ENCODE measurements around the gene CROCC2. TPM values are rescaled to one million over a fixed set of nuclear protein-coding genes. Genes with fewer than 3 reads are reported as not detected.

Gene CROCC2
- total RNA-seq, 2 experiments from 2014 or later, result not detected

DNA sequence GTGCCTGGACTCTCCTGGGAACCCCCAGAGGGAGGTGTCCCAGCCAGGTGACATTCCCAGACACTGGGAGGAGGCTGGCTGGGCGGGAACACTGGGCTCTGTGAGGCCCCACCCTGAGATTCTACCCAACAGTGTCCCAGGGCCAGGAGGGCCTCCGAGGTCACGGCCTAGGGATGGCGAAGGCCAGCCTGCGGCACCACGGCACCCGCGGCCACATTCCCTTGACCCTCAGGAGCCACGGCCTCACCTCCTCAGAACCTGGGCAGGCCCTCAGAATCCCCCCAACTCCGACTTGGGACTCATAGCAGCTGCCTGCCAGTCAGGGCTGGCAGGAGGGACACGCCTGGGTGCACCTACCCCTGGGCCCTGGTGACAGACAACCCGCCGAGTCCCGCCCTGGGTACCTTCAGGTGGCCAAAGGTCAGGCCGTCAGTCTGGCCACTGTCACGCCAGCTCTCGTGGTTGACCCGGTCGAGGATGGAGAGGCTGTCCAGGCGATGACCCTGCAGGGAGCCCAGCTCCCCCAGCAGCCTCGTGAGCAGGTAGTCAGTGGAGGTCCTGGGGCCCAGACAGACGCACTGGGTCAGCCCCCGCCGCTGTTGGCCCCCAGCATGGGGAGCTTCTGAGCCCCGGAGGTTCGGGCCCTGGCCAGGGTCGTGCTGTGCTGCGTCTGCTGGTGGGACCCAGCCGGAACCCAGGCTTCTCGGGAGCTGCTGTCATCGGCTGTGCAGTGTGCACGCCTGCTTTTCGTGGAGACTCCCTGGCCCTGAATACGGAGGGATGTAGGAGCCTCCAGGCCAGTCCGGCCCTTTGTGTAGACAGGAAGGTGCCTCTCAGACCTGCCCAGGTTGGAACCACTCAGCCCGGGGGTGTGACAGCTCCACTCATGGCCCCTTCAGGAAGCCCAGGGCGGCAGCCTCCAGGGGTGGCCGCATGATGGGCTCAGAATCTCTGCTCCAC is 16.3 kb upstream of the CROCC2 start:
- DNase-seq (no peak), ATAC-seq (no peak)
- Mint-ChIP-seq H3K27ac (no peak overlapping the region), H3K27me3 (ENCODE audit: low read depth) (no peaks in the 10 kb centered on the region), H3K9me3 (ENCODE audit: insufficient read depth) (no peaks in the 10 kb centered on the region), H3K4me3 (no peak overlapping the region), H3K36me3 (ENCODE audit: low read depth) (no peaks in the 10 kb centered on the region), H3K4me1 (ENCODE audit: low read depth) (no peaks in the 10 kb centered on the region)
- ChIA-PET POLR2A (no interaction called here), CTCF (no interaction called here)

DNA sequence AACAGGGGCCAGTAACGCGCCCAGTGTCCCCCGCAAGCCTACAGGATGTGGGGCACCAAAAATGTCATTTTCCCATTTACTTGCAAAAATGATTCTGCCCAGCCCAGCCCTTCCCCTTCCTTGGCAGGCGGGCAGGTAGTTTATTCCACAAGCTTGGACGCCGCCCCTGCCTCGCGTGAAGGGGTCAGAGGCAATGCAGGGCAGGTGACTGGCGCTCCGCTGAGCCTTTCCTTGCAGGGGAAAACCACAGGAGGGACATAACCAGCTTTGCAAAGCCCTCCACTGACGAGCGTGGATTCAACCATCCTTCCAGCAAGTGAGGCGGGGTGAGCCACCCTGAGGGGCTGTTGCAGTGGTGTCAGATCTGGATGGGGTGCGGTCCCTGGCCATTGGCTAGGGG is 15.4 kb upstream of the CROCC2 start:
- H3K4me1 Mint-ChIP-seq (ENCODE audit: low read depth), result no peaks in the 10 kb centered on the region

DNA sequence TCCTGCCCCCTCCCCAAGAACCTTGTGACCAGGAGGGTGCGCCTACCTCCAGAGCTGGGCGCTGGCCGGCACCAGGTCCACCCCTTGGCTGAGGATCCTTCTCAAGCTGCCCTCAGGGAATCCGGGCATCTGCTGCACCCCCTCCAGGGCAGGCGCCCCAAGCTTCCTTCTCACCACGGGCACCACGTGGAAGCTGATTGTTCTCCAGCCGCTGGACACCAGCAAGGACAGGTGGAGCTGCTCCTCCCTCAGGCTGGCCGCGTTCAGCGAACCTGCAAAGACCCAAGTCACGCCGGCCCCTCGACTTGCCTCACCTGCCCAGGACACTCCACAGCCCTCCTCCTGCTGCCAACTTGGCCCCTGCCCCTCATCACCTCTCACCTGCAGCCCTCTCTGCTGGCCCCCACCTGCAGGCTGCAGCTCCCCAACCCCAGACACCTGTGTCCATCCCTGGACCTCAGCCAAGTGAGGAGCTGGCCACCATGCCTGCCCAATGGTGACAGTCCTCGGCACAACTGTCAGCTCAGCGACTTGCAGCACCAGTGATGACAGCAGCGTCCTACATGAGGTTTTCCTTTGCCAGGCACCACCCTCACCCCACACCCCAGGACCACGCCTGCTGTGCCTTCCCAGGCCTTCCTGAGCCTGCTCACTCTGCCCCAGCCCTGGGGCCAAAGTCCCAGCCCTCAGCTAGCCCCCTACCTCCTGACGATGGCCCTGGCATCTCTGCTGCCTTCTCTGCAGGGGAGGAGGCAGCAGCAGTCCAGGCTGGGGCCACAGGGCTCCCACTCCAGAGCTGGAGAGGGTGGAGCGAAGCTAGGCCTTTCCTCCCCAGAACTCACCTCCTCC is 14.4 kb upstream of the CROCC2 start:
- CTCF ChIA-PET, result no interaction called here
- H3K4me3 Mint-ChIP-seq, result no peak overlapping the region
- no peak overlapping the region for H3K27ac Mint-ChIP-seq
- H3K4me1 Mint-ChIP-seq (ENCODE audit: low read depth), result no peaks in the 10 kb centered on the region
- H3K9me3 Mint-ChIP-seq (ENCODE audit: insufficient read depth), result no peaks in the 10 kb centered on the region
- no peak for DNase-seq
- H3K27me3 Mint-ChIP-seq (ENCODE audit: low read depth), result no peaks in the 10 kb centered on the region
- POLR2A ChIA-PET, result no interaction called here
- H3K36me3 Mint-ChIP-seq (ENCODE audit: low read depth), result no peaks in the 10 kb centered on the region
- ATAC-seq, result no peak

More for the DNA sequence above, 15.4 kb upstream of the CROCC2 start:
- POLR2A ChIA-PET, result no interaction called here
- Mint-ChIP-seq H3K27me3 (ENCODE audit: low read depth) (no peaks in the 10 kb centered on the region), H3K27ac (no peak overlapping the region), H3K9me3 (ENCODE audit: insufficient read depth) (no peaks in the 10 kb centered on the region), H3K4me3 (no peak overlapping the region), H3K36me3 (ENCODE audit: low read depth) (no peaks in the 10 kb centered on the region)
- ATAC-seq (no peak), DNase-seq (no peak)
- CTCF ChIA-PET, result no interaction called here

DNA sequence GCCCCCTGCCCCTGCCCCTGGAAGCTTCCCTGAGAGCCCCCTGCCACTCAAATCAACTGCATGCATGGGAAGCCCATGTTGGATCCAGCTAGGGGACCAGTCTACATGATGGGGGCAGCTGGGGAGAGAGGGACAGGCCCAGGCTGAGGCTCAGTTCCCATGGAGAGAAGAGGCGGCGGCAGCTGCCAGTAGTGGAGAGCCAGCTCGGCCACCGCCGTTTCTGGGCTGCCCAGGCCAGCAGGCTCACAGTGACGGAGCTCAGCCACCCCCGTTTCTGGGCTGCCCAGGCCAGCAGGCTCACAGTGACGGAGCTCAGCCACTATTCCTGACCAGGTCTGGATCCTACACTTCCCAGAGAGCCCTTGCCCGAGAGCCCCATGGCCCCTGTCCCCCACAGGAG is 13.8 kb upstream of the CROCC2 start:
- ChIA-PET CTCF (no interaction called here), POLR2A (no interaction called here)
- DNase-seq, result no peak
- H3K27me3 Mint-ChIP-seq (ENCODE audit: low read depth), result no peaks in the 10 kb centered on the region
- no peaks in the 10 kb centered on the region for H3K4me1 Mint-ChIP-seq (ENCODE audit: low read depth)
- ATAC-seq, result no peak
- H3K36me3 Mint-ChIP-seq (ENCODE audit: low read depth), result no peaks in the 10 kb centered on the region
- H3K4me3 Mint-ChIP-seq, result no peak overlapping the region
- H3K9me3 Mint-ChIP-seq (ENCODE audit: insufficient read depth), result no peaks in the 10 kb centered on the region
- no peak overlapping the region for H3K27ac Mint-ChIP-seq

DNA sequence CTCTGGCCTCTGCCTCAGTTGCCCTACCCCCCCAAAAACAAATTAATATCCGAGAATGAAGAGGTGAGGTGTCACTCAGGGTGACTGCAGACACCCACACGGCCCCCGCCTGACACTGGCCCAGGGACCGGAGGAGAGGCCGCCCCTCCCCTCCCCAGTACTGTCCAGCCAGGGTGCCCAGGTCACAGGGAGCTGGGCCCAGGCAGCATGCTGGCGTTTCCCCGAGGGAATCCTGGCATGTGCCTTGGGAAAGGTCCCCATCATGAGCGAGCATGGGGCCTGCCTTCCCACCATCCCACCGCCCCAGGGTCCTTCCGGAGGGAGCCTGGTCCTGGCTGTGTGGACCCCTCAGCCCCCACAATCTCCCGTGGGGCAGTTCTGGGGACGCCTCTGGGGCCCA is 13.2 kb upstream of the CROCC2 start:
- H3K27ac Mint-ChIP-seq, result no peak overlapping the region
- H3K4me3 Mint-ChIP-seq, result no peak overlapping the region
- no peaks in the 10 kb centered on the region for H3K36me3 Mint-ChIP-seq (ENCODE audit: low read depth)
- ChIA-PET POLR2A (no interaction called here), CTCF (no interaction called here)
- H3K4me1 Mint-ChIP-seq (ENCODE audit: low read depth), result no peaks in the 10 kb centered on the region
- DNase-seq, result no peak
- no peak for ATAC-seq
- H3K9me3 Mint-ChIP-seq (ENCODE audit: insufficient read depth), result no peaks in the 10 kb centered on the region
- no peaks in the 10 kb centered on the region for H3K27me3 Mint-ChIP-seq (ENCODE audit: low read depth)

DNA sequence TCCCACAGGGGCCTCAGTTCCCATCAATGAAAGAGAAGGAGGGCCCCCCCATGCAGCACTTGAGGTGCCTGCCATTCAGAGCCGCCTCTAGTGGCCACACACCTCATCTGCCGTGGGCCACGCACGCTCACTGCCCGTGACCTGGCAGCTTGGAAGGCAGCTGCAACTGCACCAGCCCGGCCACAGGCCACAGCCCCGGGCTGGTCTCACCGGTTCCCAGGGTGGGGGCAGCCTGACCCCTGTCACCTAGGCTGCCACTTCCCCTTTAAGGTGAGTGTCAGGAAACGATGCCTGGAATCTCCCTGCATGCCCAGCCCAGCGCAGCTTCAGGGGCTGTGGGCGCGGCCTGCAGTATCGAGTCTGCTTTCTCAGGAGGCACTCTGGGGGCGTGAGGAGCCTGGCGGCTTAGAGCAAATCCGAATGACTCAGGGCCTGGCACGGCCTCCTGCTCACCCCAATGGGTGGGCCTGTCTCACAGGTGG is 12.7 kb upstream of the CROCC2 start:
- ChIA-PET POLR2A (no interaction called here), CTCF (no interaction called here)
- DNase-seq (peak; percentile 26), ATAC-seq (peak; percentile 35)
- H3K9me3 Mint-ChIP-seq (ENCODE audit: insufficient read depth), result no peaks in the 10 kb centered on the region
- no peaks in the 10 kb centered on the region for H3K27me3 Mint-ChIP-seq (ENCODE audit: low read depth)
- H3K36me3 Mint-ChIP-seq (ENCODE audit: low read depth), result no peaks in the 10 kb centered on the region
- H3K4me1 Mint-ChIP-seq (ENCODE audit: low read depth), result no peaks in the 10 kb centered on the region
- no peak overlapping the region for H3K4me3 Mint-ChIP-seq
- no peak overlapping the region for H3K27ac Mint-ChIP-seq

DNA sequence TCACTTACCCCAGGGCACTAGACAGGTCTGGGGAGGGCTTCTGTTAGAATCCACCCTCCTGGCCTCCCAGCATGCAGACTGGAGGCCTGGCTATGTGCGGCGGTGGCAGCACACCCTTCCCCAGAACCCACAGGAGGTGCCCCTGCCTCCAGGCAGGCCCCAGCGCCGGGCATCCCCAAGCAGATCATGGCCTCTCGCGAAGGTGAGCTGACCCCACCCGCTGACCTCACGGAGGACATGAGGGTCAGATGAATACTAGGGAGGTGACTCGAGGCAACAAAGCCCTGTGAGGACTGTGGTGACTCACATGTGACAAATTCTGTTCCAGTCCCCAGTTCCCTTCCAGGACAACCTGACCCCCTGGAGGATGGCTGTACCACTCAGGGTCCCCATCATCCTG is 12.1 kb upstream of the CROCC2 start:
- no peak for DNase-seq
- Mint-ChIP-seq H3K4me1 (ENCODE audit: low read depth) (no peaks in the 10 kb centered on the region), H3K27ac (no peak overlapping the region)

DNA sequence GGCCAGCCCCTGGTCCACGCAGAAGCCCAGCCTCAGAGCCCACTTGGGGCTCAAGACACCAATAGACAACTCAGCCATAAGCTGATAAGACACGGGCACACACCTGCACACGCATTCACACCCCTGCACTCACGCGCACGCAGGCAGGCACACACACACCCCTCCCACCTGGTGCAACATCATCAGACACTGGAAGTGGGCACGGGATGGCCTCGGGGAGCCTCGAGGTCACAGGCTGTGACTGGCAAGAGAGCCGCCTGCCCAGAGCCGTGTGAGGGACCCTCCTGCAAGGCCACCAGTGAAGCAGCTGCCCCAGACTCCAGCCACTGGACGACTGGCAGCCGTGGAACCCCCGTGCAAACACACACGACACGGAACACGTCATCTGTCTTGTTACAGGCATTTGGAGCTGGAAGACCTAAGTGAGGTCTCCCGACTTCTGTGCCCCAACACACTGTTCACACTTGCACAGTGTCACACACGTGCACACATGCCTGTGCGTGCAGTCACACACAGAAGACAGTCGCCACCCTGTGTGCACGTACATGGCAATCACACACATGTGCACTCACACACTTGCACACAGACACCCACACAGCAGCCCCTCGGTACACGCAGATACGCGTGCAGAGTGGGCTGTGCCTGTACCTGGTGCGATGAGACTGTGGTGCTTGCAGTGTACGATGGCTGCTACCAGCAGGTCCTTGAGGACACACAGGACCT is 11.1 kb upstream of the CROCC2 start:
- H3K9me3 Mint-ChIP-seq (ENCODE audit: insufficient read depth), result no peaks in the 10 kb centered on the region
- POLR2A ChIA-PET, result no interaction called here
- H3K4me3 Mint-ChIP-seq, result no peak overlapping the region
- no peaks in the 10 kb centered on the region for H3K27me3 Mint-ChIP-seq (ENCODE audit: low read depth)
- DNase-seq, result no peak
- no peak for ATAC-seq
- CTCF ChIA-PET, result no interaction called here
- H3K4me1 Mint-ChIP-seq (ENCODE audit: low read depth), result no peaks in the 10 kb centered on the region
- no peaks in the 10 kb centered on the region for H3K36me3 Mint-ChIP-seq (ENCODE audit: low read depth)
- no peak overlapping the region for H3K27ac Mint-ChIP-seq

More for the DNA sequence above, 12.1 kb upstream of the CROCC2 start:
- no peaks in the 10 kb centered on the region for H3K9me3 Mint-ChIP-seq (ENCODE audit: insufficient read depth)
- H3K4me3 Mint-ChIP-seq, result no peak overlapping the region
- no peak for ATAC-seq
- POLR2A ChIA-PET, result no interaction called here
- H3K36me3 Mint-ChIP-seq (ENCODE audit: low read depth), result no peaks in the 10 kb centered on the region
- CTCF ChIA-PET, result no interaction called here
- H3K27me3 Mint-ChIP-seq (ENCODE audit: low read depth), result no peaks in the 10 kb centered on the region

DNA sequence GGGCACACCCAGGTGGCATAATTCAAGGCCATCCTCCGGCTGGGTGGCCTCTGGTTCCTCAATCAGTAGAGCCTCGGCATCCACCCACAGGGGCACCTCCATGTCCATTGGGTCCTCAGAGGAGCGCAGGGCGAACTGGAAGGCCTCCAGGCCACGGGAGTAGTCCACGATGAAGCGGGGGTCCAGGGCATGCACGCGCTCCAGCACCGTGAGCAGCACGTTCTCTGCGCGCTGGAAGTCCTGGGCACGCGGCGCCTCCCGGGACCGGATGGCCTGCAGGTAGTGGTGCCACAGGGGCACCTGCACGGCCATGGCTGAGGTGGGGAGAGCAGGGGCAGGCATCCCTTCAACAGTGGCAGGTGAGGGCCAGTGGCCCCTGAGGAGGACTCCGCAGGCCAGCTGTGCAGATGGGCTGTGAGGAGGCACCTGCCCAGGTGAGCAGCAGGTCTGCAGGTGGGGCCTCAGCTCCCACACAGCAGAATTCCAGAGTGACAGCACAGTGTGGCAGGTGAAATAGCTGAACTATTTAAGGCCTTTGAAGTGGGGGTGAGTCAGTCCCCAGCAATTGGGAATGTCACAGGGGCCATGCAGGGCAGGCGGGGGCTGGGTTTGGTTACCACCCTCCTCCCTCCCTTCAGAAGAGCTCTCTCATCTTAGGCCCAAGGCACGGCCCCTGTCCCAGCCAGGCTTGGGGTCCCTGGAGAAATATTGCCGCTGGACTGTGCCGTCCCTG is 10.3 kb upstream of the CROCC2 start, which contains the start of gene MAB21L4:
Gene MAB21L4, minus strand, starts transcription at position 501 of the 733 bp plus-strand sequence. Its CDS starts 159 bp downstream, at position 342.
- ATAC-seq (no peak), DNase-seq (no peak)
- H3K36me3 Mint-ChIP-seq (ENCODE audit: low read depth), result no peaks in the 10 kb centered on the region
- ChIA-PET POLR2A (no interaction called here), CTCF (no interaction called here)
- no peaks in the 10 kb centered on the region for H3K27me3 Mint-ChIP-seq (ENCODE audit: low read depth)
- H3K9me3 Mint-ChIP-seq (ENCODE audit: insufficient read depth), result no peaks in the 10 kb centered on the region
- H3K27ac Mint-ChIP-seq, result no peak within 1 kb of the TSS
- no peak within 1 kb of the TSS for H3K4me3 Mint-ChIP-seq
- H3K4me1 Mint-ChIP-seq (ENCODE audit: low read depth), result no peaks in the 10 kb centered on the region

DNA sequence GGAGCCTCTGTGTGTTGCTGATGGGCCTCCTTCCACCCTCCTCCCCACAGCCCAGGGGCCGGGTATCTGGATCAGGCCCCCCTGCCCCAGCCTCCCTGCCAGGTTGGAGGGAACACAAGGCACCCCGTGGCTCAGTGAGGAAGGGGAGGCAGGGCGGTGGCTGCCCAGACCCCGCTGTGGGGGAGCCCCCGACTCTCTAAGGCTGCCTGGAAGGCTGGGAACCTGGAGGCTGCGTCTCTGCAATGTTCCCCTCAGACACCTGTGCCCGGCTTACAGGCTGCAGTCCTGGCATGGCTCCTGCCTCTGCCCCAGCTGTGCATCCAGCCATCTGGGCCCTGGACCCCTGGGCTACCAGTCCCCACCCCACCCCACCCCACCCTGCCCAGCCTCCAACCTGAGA is 9.7 kb upstream of the CROCC2 start:
- CTCF ChIA-PET, result no interaction called here
- H3K4me1 Mint-ChIP-seq (ENCODE audit: low read depth), result no peaks in the 10 kb centered on the region
- H3K4me3 Mint-ChIP-seq, result no peak overlapping the region
- H3K36me3 Mint-ChIP-seq (ENCODE audit: low read depth), result no peaks in the 10 kb centered on the region
- ATAC-seq (no peak), DNase-seq (no peak)
- no peak overlapping the region for H3K27ac Mint-ChIP-seq
- no peaks in the 10 kb centered on the region for H3K9me3 Mint-ChIP-seq (ENCODE audit: insufficient read depth)
- POLR2A ChIA-PET, result no interaction called here
- H3K27me3 Mint-ChIP-seq (ENCODE audit: low read depth), result no peaks in the 10 kb centered on the region

DNA sequence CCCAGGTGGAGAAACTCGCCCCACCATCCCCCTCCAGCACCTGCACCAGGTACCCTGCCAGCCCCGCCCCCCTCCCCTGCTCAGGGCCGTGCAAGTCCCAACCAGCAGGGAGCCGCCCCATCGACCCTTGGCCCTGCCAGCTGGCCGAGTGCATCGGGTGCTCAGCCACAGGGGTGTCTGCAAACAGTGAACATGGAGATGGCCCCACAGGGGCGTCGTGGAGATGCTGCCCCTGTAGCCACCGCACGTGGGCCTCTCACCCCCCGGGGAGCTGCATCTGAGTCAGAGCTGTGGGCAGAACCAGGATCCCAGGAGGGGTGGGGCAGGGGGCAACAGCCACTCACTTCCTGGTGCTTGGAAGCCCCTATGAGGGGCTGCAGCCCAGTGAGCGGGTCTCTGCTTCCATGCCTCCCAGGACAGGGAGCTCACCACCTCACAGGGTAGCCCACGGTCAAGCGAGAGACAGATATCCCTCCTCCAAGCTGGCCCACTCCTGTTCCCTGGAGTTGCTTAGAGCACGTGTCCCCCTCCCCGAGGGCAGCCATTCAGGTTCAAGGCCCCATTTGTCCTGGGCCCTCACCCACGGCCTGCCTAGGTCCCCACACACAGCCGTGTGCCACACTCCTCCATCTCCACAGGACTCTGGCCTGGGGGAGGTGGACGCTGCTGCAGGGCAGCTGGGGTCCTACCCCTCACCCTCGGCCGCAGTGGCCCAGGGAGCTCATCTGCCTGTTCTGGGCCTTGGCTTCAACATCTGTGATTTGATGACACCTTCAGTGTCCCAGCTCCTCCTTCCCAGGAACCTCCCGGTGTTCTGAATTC is 9.1 kb upstream of the CROCC2 start:
- Mint-ChIP-seq H3K9me3 (ENCODE audit: insufficient read depth) (no peaks in the 10 kb centered on the region), H3K27me3 (ENCODE audit: low read depth) (no peaks in the 10 kb centered on the region), H3K36me3 (ENCODE audit: low read depth) (no peaks in the 10 kb centered on the region), H3K4me3 (no peak overlapping the region), H3K27ac (no peak overlapping the region), H3K4me1 (ENCODE audit: low read depth) (no peaks in the 10 kb centered on the region)
- ATAC-seq (no peak), DNase-seq (no peak)
- POLR2A ChIA-PET, result no interaction called here
- CTCF ChIA-PET, result interaction anchor here (1.4 kb wide), 1 partner anchor 17 kb away, joined by 4 read pairs; no protein-coding TSS in a partner anchor

Measured in activated CD8-positive, alpha-beta T cell treated with anti-CD3 and anti-CD28 coated beads, Interleukin-2, amount 10 ng/mL, durations not matched to agents 7 days and 5 days (primary cell).